Measurements from ENCODE around the gene SETD3.

- TF ChIP-seq CTCF (IDR thresholded peaks at IDR 0.05) (no peak), POLR2A (IDR thresholded peaks at IDR 0.05) (no peak)
These were observed 100.3 kb downstream of the SETD3 start for GRCh38 chr14:99380402-99380801.
